Subcutaneous abdominal adipose tissue (tissue), 5 donors: ENCODE measurements around the gene MBD6.

Experiments used
- H3K27ac ChIP-seq: one replicate; pipeline ENCODE4 v1.7.0; 2013; ENCODE audit warnings: low read depth, mild to moderate bottlenecking, inconsistent platforms, low read length, moderate library complexity
- H3K27me3 ChIP-seq, 5 donors: one replicate each; pipeline ENCODE4 v1.7.0; 2013; ENCODE audit warnings: low read length in 5 of 5, inconsistent platforms in 1 of 5; ENCODE audit not compliant: control insufficient read depth in 5 of 5, insufficient read depth in 4 of 5
- H3K36me3 ChIP-seq, 5 donors: one replicate each; pipeline ENCODE4 v1.7.0; 2013; ENCODE audit warnings: low read length in 5 of 5; ENCODE audit not compliant: control insufficient read depth in 5 of 5, insufficient read depth in 5 of 5
- H3K4me1 ChIP-seq, 5 donors: one replicate each; pipeline ENCODE4 v1.7.0; 2013; ENCODE audit warnings: low read length in 5 of 5, mild to moderate bottlenecking in 3 of 5, moderate library complexity in 1 of 5; ENCODE audit not compliant: control insufficient read depth in 5 of 5, insufficient read depth in 5 of 5
- H3K4me3 ChIP-seq, 5 donors: one replicate each; pipeline ENCODE4 v1.7.0; 2013; ENCODE audit warnings: low read length in 5 of 5, low read depth in 1 of 5
- H3K9ac ChIP-seq, 5 donors: one replicate each; pipeline ENCODE4 v1.7.0; 2013; ENCODE audit warnings: low read length in 5 of 5, mild to moderate bottlenecking in 4 of 5, moderate library complexity in 3 of 5
- H3K9me3 ChIP-seq, 5 donors: one replicate each; pipeline ENCODE4 v1.7.0; 2013; ENCODE audit warnings: low read length in 5 of 5; ENCODE audit not compliant: control insufficient read depth in 5 of 5
- donor health status: healthy.
- donor health status: healthy.
- donor health status: healthy.
- donor health status: healthy.
- donor health status: healthy.

The MBD6 gene

GRCh38 chr12:57528176-57528575 lies 5.6 kb downstream of the MBD6 start:
- Histone ChIP-seq H3K4me1 (peaks cover 9 to 25% (median 23%) of the 10 kb centered on the region in 5 donors), H3K4me3 (no peak overlapping the region), H3K27me3 (no peaks in the 10 kb centered on the region), H3K36me3 (peaks cover 11 to 90% (median 89%) of the 10 kb centered on the region in 5 donors), H3K27ac (no peak overlapping the region), H3K9me3 (no peaks in the 10 kb centered on the region), H3K9ac (no peak overlapping the region)

GRCh38 chr12:57528831-57529555 lies 6.4 kb downstream of the MBD6 start:
- Histone ChIP-seq H3K4me3 (no peak overlapping the region), H3K9me3 (no peaks in the 10 kb centered on the region), H3K27me3 (no peaks in the 10 kb centered on the region), H3K36me3 (peaks cover 11 to 97% (median 94%) of the 10 kb centered on the region in 5 donors), H3K4me1 (peaks cover 6 to 17% (median 15%) of the 10 kb centered on the region in 5 donors), H3K9ac (no peak overlapping the region), H3K27ac (no peak overlapping the region)

GRCh38 chr12:57529831-57530230 lies 7.2 kb downstream of the MBD6 start:
- Histone ChIP-seq H3K36me3 (peaks cover 11 to 97% (median 94%) of the 10 kb centered on the region in 5 donors), H3K4me1 (peaks cover 0 to 9% (median 7%) of the 10 kb centered on the region in 5 donors), H3K9me3 (no peaks in the 10 kb centered on the region), H3K9ac (no peak overlapping the region), H3K27me3 (no peaks in the 10 kb centered on the region), H3K4me3 (no peak overlapping the region), H3K27ac (no peak overlapping the region)

GRCh38 chr12:57530396-57531142 lies 7.9 kb downstream of the MBD6 start:
- Histone ChIP-seq H3K27me3 (no peaks in the 10 kb centered on the region), H3K36me3 (peaks cover 11 to 97% (median 95%) of the 10 kb centered on the region in 5 donors), H3K9ac (no peak overlapping the region), H3K4me1 (peaks cover 0 to 5% (median 2%) of the 10 kb centered on the region in 5 donors), H3K9me3 (no peaks in the 10 kb centered on the region), H3K4me3 (no peak overlapping the region), H3K27ac (no peak overlapping the region)

- no peaks in the 10 kb centered on the region for H3K9me3 ChIP-seq
- H3K27me3 ChIP-seq: no peaks in the 10 kb centered on the region
- peaks cover 0 to 2% (median under 1%) of the 10 kb centered on the region in 5 donors for H3K4me1 ChIP-seq
- no peak overlapping the region for H3K27ac ChIP-seq
- peaks cover 11 to 88% (median 84%) of the 10 kb centered on the region in 5 donors for H3K36me3 ChIP-seq
- no peak overlapping the region for H3K4me3 ChIP-seq
- H3K9ac ChIP-seq: no peak overlapping the region
These were observed 9.2 kb downstream of the MBD6 start for GRCh38 chr12:57531836-57532235.

GRCh38 chr12:57533108-57533507 lies 10.5 kb downstream of the MBD6 start:
- H3K4me1 ChIP-seq: peaks cover 0 to 4% (median 0%) of the 10 kb centered on the region in 5 donors
- H3K9ac ChIP-seq: no peak overlapping the region
- H3K36me3 ChIP-seq: peaks cover 11 to 84% (median 77%) of the 10 kb centered on the region in 5 donors
- no peak overlapping the region for H3K27ac ChIP-seq
- no peaks in the 10 kb centered on the region for H3K9me3 ChIP-seq
- no peak overlapping the region for H3K4me3 ChIP-seq
- H3K27me3 ChIP-seq: no peaks in the 10 kb centered on the region

- Histone ChIP-seq H3K36me3 (peaks cover 11 to 85% (median 77%) of the 10 kb centered on the region in 5 donors), H3K4me1 (peaks cover 0 to 8% (median 0%) of the 10 kb centered on the region in 5 donors), H3K27ac (no peak overlapping the region)
These were observed 11.6 kb downstream of the MBD6 start for GRCh38 chr12:57534250-57534649.

GRCh38 chr12:57534991-57535543 lies 12.4 kb downstream of the MBD6 start:
- Histone ChIP-seq H3K4me3 (no peak overlapping the region), H3K9me3 (no peaks in the 10 kb centered on the region), H3K4me1 (peaks cover 0 to 8% (median 0%) of the 10 kb centered on the region in 5 donors), H3K9ac (no peak overlapping the region), H3K36me3 (peaks cover 11 to 84% (median 73%) of the 10 kb centered on the region in 5 donors), H3K27ac (no peak overlapping the region), H3K27me3 (no peaks in the 10 kb centered on the region)

More at GRCh38 chr12:57534250-57534649, 11.6 kb downstream of the MBD6 start:
- H3K27me3 ChIP-seq: no peaks in the 10 kb centered on the region
- no peak overlapping the region for H3K4me3 ChIP-seq
- H3K9ac ChIP-seq: no peak overlapping the region
- no peaks in the 10 kb centered on the region for H3K9me3 ChIP-seq

GRCh38 chr12:57535764-57536596 lies 13.4 kb downstream of the MBD6 start:
- H3K9me3 ChIP-seq: no peaks in the 10 kb centered on the region
- no peak overlapping the region for H3K27ac ChIP-seq
- H3K9ac ChIP-seq: peak overlapping the region in 1 of 5 donors; percentile 5
- H3K4me1 ChIP-seq: peaks cover 0 to 8% (median 0%) of the 10 kb centered on the region in 5 donors
- H3K4me3 ChIP-seq: no peak overlapping the region
- H3K27me3 ChIP-seq: no peaks in the 10 kb centered on the region
- H3K36me3 ChIP-seq: peaks cover 7 to 84% (median 67%) of the 10 kb centered on the region in 5 donors
